NCI-H128 (cell line): ENCODE measurements around the gene CNKSR1.

Source experiments
- DNase-seq: peaks from one replicate; lab custom pipeline; 2025; ENCODE audit not compliant: unreplicated experiment; lab: John Stamatoyannopoulos, UW

Gene CNKSR1

GRCh38 chr1:26184086-26184485, 6.8 kb downstream of the CNKSR1 start:
- no peak for DNase-seq

DNA sequence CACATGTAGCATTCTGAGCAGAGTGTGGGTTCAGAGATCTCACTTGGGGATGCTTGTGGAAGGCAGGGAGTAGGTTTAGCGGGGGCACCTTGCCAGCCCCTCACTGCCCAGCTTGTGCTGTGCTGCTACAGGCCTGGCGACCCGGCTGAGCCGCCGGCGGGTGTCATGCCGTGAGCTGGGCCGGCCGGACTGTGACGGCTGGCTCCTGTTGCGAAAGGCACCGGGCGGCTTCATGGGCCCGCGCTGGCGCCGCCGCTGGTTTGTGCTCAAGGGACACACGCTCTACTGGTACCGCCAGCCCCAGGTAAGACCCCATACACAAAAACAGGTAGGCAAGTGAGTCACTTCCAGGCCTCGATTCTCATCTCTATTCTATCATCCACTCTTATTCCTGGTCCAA, 7.6 kb downstream of the CNKSR1 start:
- DNase-seq, result no peak

- no peak for DNase-seq
These were observed 10.6 kb downstream of the CNKSR1 start for GRCh38 chr1:26187882-26188281.

DNA sequence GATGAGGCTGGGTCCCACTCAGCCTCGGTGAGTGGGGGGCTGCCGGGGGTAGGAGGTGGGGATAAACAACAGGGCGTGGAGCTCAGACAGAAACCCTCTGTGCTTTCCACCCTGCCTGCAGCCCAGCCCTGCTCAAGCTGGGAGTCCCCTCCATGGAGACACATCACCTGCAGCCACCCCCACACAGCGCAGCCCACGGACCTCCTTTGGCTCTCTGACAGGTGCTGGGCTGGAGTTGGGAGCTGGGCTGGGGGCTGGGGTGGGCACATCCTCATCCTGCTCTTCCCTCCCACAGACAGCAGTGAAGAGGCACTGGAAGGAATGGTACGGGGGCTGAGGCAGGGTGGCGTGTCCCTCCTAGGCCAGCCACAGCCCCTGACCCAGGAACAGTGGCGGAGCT, 11.2 kb downstream of the CNKSR1 start:
- no peak for DNase-seq

DNA sequence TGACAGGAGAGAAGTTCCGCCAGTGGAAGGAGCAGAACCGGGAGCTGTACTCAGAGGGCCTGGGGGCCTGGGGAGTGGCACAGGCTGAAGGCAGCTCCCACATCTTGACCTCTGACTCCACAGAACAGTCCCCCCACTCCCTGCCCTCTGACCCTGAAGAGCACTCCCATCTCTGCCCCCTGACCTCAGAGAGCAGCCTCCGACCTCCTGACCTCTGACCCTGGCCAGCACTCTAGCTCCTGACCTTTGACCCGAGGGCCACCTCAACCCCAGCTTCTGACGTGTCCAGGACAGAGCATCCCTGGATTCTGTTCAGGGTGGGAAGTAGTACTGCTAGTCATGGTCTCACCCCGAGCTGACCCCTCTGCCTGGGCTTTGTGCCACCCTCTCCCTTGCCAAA, 12.0 kb downstream of the CNKSR1 start:
- no peak for DNase-seq

DNA sequence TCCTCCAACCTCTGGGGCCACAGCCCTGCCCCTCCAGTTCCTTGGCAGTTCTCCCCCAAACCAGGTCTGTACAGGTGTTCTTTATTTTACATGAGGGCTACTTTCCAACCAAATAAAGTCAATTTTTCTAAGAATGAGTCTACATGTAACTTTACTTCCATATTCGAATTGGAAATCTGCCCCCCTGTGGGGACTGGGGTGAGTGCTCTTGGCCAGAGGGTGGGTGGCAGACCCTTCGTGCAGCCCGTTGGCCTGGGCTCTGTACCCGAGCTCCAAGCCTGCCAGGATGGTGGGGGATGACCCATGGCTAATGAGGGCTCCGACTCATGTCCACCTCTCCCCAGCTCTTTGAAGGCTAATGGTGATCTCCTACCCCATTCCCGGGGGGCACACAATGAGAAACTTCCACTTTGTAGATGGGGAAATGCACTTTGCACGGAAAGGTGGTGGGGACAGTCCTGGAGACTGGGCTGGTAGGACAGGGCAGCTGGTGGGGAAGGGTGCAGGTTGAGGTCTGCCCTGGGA, 12.5 kb downstream of the CNKSR1 start:
- no peak for DNase-seq

DNA sequence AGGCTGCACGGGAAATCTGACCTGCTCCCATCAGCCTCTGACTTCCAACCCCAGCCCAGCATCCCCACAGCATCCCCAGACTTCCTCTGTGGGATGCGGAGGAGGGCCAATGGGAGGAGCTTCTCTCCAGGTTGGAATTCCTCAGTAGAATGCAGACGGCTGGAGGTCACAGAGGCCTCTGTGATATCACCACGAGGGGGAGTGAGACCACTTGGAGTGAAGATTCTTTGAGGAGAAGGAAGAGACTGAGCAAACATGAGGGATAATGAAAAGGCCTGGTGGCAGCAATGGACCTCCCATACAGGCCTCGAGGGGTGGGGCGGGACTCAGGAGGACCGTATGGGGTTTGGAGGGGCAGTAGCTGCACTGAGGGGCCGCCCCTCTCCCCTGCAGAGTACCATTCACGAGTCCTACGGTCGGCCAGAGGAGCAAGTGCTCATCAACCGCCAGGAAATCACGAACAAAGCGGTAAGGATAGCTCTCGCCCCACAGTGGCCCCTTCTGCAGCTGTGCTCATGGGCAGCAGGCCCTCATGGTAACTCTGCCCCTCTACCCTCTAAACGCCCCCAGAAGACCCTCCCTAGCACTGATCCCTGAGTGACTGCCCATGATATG, 13.2 kb downstream of the CNKSR1 start, which contains the start of gene CATSPER4:
TSS of gene CATSPER4 (plus strand) at position 230 of the 615 bp plus-strand sequence. CDS start at position 256, 26 bp downstream.
- DNase-seq, result no peak

DNA sequence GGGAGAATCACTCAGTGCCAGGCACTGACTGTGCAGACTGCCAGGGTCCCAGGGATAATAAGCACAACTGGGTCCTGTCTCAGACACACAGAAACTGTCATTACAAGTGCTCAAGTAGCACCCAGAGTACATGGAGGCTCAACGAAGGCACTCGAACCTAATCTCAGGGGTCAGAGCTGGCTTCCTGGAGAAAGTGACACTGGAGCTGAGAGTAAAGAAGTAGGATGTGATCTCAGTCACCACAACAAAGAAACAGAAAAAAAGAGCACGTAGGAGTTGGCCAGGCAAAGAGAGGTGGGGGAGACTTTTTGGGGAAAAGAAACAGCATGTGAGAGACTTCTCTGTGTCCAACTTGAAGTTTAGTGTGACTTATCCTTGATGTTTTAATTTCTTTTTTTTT, 14.4 kb downstream of the CNKSR1 start:
- no peak for DNase-seq

- no peak for DNase-seq
These were observed 18.5 kb downstream of the CNKSR1 start for GRCh38 chr1:26195805-26196204.

- no peak for DNase-seq
These were observed 20.0 kb downstream of the CNKSR1 start for GRCh38 chr1:26197301-26197700.

DNA sequence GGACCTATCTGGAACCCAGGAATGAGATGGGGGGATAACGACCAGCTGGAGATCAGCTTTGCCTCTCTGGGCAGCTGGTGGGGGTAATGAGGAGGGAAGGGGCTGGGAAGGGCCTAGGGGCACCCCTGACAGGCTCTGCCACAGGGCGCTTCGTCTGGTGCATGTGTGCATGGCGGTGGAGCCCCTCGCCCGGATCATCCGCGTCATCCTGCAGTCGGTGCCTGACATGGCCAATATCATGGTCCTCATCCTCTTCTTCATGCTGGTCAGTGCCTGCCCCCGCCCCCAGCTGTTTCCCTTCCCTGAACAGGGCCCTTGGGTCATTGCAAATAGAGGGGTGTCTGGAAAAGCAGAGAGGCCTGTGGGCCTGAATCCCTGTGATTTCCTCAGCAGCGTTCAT, 20.5 kb downstream of the CNKSR1 start:
- DNase-seq, result no peak

DNA sequence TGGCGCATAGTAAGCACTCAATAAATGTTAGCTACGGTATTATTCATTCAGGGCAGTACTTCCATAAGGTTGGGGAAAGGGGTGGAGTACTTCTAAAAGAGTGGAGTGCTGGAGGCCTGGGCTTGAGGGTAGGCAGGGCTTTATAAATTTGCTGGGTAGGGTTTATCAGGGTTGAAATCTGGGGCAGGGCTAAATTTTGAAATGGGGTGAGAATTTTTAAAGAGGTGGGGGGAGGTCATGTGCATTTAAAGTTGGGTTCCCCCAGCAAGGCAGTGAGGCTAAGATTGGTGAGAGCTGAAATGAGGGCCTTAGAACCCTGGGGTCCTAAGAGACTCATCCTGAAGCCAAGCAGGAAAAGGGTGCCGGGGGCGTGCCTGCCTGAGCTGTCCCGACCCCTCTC, 23.1 kb downstream of the CNKSR1 start:
- no peak for DNase-seq

DNA sequence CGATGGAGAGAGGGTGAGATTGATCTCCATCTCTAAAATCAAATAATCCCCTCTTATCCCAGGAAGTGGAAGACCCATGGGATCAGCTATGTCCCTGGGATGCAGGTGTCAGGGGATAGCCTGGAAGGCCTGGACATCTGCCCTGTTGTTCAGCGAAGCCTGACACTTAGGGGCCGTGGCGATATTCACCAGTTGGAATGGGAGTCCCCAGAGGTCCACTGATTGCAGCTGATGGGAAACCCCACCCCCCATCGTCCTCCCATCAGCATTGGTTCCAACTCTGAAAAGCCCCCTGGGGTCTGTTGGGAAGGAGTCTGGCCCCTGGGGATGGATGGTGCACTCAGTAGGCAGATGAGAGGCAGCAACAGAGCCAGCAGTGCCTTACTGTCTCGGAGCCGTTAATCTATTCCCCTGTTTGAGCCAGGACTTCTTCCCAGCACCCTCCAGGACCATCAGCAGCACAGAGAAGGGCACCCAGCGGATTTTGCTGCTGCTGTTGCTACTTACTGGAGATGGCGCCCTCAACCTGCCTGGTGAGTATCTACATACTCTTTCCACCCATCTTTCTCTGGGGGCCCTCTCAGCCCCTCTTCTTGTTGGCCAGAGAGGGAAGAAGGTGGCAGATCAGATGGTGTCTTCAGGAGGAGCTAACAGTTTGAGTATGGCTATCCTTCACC, 26.5 kb downstream of the CNKSR1 start:
- no peak for DNase-seq

DNA sequence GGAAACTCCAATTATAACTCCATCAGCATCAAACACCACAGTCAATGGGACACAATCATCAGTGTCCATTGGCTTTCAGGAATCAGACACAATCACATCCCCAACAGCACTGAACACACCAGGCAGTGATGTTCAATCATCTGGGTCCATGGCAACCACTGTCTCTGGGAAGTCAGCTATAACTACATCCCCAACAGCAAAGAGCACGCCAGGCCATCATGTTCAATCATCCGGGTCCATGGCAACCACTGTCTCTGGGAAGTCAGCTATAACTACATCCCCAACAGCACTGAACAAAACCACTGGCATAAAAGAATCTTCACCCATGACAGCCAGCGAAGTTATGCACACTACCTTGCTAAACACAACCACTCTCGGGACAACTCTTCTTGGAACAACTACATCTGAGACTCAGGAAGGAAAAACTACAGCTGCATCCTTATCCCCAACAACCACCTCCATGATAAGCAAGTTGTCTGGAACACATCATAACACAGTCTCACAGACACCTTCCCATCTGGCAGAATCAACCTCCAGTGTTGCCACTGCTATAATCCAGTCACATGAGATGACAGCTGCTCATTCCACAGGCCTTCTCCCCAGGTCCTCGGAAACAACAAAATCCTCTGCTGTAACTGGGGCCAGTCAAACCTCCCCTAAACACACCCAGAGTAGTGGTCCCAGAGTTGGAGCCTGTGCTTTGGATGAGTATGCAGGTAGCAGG, 33.0 kb downstream of the CNKSR1 start:
- DNase-seq, result no peak

DNA sequence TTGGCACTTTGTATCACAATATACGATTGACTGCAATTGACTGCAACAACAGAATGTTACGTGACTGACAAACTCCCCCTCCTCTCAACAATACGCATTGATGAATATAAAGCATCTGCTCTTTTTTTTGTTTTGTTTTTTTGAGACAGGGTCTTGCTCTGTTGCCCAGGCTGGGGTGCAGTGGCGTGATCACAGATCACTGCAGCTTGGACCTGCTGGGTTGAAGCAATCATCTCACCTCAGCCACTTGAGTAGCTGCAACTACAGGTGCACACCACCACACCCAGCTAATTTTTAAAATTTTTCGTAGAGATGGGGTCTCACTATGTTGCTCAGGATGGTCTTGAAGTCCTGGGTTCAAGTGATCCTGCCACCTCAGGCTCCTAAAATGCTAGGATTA, 35.4 kb downstream of the CNKSR1 start:
- DNase-seq, result no peak

GRCh38 chr1:26213335-26213905, 36.1 kb downstream of the CNKSR1 start:
- DNase-seq, result no peak

- no peak for DNase-seq
These were observed 38.0 kb downstream of the CNKSR1 start for GRCh38 chr1:26215246-26215645.

DNA sequence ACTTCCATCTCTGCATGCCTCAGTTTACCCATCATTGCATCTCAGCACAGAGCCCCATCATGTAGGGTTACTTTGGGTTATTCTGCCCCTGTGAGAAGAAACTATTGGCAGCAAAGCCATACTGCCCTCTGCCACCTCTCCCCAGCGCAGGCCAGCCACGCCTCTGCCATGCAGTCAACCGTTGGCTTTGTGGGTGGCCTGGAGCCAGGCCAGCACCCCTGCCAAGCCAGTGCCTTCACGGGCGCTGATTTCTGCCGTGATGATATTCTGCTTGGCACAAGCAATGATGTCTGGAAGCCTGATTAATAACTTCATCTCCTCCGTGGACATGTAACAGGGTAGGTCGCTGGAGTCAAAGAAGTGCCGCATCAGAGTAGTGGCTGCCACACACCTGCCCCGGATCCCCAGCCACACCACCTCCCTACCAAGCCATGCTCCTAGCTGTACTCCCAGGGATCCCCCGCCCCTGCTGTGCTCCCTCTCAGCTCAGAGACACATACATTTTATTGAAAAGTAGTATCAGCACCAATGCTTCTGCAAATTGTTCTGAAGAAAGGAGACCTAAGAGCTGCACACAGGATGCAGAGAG, 41.7 kb downstream of the CNKSR1 start:
- DNase-seq, result no peak

DNA sequence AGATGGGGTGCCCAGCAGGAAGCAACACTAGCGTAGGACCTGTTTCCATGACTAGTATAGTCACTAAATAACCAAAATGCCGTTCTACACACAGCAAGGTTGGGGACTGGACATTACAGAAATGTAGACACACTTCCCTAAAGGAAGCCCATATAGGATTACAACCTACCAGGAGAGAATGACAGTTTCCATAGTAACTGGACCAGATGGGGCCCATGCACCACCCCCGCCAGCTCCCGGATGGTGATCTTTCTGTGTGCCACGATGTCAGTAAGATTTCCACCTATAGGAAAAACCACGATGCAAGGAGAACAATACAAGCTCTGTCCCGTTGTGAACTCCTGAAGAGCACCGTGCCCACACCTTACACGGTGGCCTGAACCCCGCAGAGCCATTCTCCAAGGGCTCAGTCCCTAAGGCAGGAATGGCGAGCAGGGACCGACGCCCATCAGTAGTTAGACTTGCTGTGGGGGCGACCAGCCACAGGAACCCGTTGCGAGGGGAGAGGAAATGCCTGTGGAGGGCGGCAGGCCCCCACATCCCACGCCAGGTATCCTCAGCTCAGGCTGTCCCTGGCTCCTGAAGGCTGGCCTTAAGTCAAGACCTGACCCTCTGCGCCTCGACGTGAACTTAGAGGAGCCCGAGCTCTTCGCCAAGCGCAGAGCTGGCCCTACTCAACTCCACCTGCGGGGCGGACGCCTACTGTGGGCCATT, 43.1 kb downstream of the CNKSR1 start:
- no peak for DNase-seq

DNA sequence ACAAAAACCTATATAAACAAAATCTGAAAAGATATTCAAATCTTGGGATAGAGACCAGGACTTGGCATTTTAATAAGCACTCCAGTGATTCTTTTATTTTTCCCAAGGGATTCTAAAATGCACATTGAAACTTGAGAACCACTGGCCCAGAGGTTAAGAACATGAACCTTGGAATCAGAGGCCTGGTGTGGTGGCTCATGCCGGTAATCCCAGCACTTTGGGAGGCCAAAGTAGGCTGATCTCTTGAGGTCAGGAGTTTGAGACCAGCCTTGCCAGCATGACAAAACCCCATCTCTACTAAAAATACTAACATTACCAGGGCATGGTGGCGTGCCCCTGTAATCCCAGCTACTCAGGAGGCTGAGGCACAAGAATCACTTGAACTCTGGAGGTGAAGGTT, 43.8 kb downstream of the CNKSR1 start:
- DNase-seq, result no peak

DNA sequence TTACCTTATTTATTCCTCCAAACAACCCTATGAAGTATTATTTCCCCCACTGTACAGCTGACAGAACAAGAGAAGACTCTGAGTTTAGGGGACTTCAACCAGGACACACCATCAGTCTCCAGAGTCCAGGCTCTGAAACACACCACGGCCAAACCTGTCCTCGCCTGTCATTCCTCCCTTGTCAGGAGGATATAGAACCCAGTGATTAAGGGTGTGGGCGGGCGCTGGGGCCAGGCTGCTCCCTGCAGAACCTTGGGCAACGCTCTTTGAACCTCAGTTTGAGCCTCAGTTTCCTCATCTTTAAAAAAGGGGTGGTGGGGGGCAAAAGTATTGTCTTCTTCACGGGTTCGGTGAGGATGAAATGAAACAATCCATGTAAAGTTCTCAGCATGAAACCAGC, 47.3 kb downstream of the CNKSR1 start:
- no peak for DNase-seq
